ENCODE results near the gene PSRC1. TPM values are rescaled to one million over a fixed set of nuclear protein-coding genes. Genes with fewer than 3 reads are reported as not detected.

Gene PSRC1
- total RNA-seq, 1 donor from 2014 or later: 6.5 TPM

DNA sequence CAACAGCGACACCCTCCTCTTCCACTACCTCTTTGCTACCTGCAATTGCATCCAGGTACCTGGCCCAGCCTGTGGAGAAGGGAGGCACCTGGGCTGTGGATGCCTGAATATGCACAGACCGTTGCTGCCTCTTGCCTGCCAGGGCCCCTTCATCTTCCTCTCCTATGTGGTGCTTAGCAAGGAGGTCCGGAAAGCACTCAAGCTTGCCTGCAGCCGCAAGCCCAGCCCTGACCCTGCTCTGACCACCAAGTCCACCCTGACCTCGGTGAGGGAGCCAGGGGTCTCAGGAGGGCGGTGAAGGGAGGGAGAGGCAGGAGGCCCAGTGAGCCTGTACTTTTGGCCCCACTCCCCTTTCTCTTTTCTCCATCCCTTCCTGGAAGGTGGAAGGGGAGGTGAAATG is 11.5 kb downstream of the PSRC1 start:
- Mint-ChIP-seq H3K9me3 (ENCODE audit: low read depth) (no peaks in the 10 kb centered on the region), H3K4me1 (ENCODE audit: low read depth) (peaks cover 34% of the 10 kb centered on the region), H3K27ac (ENCODE audit: unreplicated experiment) (peak overlapping the region; percentile 22), H3K27me3 (ENCODE audit: low read depth) (no peaks in the 10 kb centered on the region), H3K4me3 (ENCODE audit: unreplicated experiment) (no peak overlapping the region), H3K36me3 (ENCODE audit: low read depth) (peaks cover 5% of the 10 kb centered on the region)
- peak; percentile 87 for DNase-seq (ENCODE audit: low spot score)
- TF ChIP-seq, protein P1, sequence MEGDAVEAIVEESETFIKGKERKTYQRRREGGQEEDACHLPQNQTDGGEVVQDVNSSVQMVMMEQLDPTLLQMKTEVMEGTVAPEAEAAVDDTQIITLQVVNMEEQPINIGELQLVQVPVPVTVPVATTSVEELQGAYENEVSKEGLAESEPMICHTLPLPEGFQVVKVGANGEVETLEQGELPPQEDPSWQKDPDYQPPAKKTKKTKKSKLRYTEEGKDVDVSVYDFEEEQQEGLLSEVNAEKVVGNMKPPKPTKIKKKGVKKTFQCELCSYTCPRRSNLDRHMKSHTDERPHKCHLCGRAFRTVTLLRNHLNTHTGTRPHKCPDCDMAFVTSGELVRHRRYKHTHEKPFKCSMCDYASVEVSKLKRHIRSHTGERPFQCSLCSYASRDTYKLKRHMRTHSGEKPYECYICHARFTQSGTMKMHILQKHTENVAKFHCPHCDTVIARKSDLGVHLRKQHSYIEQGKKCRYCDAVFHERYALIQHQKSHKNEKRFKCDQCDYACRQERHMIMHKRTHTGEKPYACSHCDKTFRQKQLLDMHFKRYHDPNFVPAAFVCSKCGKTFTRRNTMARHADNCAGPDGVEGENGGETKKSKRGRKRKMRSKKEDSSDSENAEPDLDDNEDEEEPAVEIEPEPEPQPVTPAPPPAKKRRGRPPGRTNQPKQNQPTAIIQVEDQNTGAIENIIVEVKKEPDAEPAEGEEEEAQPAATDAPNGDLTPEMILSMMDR (IDR thresholded peaks at IDR 0.05): no peak

DNA sequence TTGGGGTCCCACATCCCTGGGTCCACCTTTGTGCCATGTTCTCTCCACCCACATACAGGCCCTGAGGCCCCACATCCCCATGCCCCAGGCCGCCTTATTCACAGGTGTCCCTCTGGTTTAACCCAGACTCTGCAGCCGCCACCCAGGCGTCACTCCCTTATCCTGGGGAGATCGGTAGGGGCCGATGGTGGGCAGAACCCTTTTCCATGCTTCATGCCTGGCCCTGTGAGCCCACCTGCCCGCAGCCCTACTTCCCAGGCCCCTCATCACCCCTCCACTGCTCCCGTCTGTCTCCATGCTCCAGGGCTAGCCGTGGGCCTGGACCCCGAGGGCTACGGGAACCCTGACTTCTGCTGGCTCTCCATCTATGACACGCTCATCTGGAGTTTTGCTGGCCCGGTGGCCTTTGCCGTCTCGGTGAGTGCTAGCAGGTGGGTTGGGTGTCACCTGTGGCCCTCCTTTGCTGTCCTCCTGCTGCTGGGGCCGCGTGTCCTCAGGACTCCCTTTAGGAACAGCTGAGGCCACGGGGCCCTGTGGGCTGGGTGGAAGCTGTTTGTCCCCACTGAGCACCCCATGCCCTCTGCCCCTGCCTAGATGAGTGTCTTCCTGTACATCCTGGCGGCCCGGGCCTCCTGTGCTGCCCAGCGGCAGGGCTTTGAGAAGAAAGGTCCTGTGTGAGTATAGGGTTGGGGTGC is 12.2 kb downstream of the PSRC1 start:
- no peaks in the 10 kb centered on the region for H3K27me3 Mint-ChIP-seq (ENCODE audit: low read depth)

DNA sequence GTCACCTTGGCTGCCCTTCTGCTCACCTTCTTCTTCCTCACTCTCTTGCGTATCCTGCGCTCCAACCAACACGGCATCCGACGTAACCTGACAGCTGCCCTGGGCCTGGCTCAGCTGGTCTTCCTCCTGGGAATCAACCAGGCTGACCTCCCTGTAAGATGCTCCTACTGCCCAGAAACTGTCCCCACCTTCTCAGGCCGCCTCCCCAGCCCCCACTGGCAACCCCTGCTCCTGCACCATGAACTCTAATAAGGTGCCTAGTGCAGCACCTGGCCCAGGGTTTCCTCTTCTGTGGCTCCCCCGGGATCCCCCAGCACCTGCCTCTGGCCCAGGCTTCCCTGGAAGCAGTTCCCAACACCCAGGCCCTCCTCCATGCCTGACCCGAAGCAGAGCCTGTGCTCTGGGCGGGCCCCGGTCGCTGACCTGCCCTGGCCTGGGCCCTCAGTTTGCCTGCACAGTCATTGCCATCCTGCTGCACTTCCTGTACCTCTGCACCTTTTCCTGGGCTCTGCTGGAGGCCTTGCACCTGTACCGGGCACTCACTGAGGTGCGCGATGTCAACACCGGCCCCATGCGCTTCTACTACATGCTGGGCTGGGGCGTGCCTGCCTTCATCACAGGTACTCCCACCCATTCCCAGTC is 12.8 kb downstream of the PSRC1 start:
- H3K36me3 Mint-ChIP-seq (ENCODE audit: low read depth): peaks cover 5% of the 10 kb centered on the region
- H3K4me3 Mint-ChIP-seq (ENCODE audit: unreplicated experiment): no peak overlapping the region
- no peaks in the 10 kb centered on the region for H3K27me3 Mint-ChIP-seq (ENCODE audit: low read depth)
- peak overlapping the region; percentile 63 for H3K27ac Mint-ChIP-seq (ENCODE audit: unreplicated experiment)
- DNase-seq (ENCODE audit: low spot score): peak; percentile 91
- TF ChIP-seq, protein P1 (IDR thresholded peaks at IDR 0.05): no peak
- H3K4me1 Mint-ChIP-seq (ENCODE audit: low read depth): peaks cover 24% of the 10 kb centered on the region
- H3K9me3 Mint-ChIP-seq (ENCODE audit: low read depth): no peaks in the 10 kb centered on the region

More for the DNA sequence above, 12.2 kb downstream of the PSRC1 start:
- peak; percentile 93 for DNase-seq (ENCODE audit: low spot score)
- Mint-ChIP-seq H3K9me3 (ENCODE audit: low read depth) (no peaks in the 10 kb centered on the region), H3K4me1 (ENCODE audit: low read depth) (peaks cover 31% of the 10 kb centered on the region), H3K27ac (ENCODE audit: unreplicated experiment) (no peak overlapping the region), H3K36me3 (ENCODE audit: low read depth) (peaks cover 5% of the 10 kb centered on the region), H3K4me3 (ENCODE audit: unreplicated experiment) (no peak overlapping the region)
- TF ChIP-seq, protein P1 (IDR thresholded peaks at IDR 0.05): no peak

DNA sequence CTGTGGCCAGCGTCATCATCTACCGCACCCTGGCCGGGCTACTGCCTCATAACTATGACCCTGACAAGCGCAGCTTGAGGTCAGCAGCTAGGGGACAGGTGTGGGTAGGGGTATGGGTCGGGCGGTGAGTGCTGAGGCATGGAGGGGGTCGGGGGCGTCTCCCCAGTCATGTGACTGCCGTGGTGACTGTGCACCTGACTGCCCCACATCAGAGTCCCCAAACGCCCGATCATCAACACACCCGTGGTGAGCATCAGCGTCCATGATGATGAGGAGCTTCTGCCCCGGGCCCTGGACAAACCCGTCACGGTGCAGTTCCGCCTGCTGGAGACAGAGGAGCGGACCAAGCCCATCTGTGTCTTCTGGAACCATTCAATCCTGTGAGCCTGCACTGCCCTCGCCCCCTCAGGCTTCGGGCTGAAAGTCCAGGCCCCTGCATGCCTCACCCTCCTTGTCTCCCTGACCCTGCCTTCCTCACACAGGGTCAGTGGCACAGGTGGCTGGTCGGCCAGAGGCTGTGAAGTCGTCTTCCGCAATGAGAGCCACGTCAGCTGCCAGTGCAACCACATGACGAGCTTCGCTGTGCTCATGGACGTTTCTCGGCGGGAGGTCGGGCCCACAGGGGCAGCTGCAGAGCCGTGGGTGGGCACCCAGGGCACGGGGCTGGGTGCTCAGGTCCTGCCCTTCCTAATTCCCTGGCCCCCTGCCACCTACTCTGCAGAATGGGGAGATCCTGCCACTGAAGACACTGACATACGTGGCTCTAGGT is 13.5 kb downstream of the PSRC1 start:
- Mint-ChIP-seq H3K36me3 (ENCODE audit: low read depth) (peaks cover 5% of the 10 kb centered on the region), H3K27ac (ENCODE audit: unreplicated experiment) (no peak overlapping the region), H3K27me3 (ENCODE audit: low read depth) (no peaks in the 10 kb centered on the region), H3K4me1 (ENCODE audit: low read depth) (peaks cover 17% of the 10 kb centered on the region), H3K4me3 (ENCODE audit: unreplicated experiment) (no peak overlapping the region), H3K9me3 (ENCODE audit: low read depth) (no peaks in the 10 kb centered on the region)
- TF ChIP-seq, protein P1 (IDR thresholded peaks at IDR 0.05): no peak
- DNase-seq (ENCODE audit: low spot score): peak; percentile 94
